Mucosa of stomach (tissue), 1 donor: ENCODE results near the gene SLC4A3.
"Not testable (repeated sequence)": the region's sequence is repeated elsewhere in the genome, so short reads cannot be mapped to it uniquely, and the experiment has no call there.

Source experiments
- H3K27me3 ChIP-seq: one replicate; pipeline ENCODE4 v1.7.0; 2013; ENCODE audit warnings: mild to moderate bottlenecking, low read length; ENCODE audit not compliant: control insufficient read depth, insufficient read depth
- H3K36me3 ChIP-seq: one replicate; pipeline ENCODE4 v1.7.0; 2013; ENCODE audit warnings: low read length; ENCODE audit not compliant: control insufficient read depth, insufficient read depth
- H3K4me1 ChIP-seq: one replicate; pipeline ENCODE4 v1.7.0; 2013; ENCODE audit warnings: mild to moderate bottlenecking, low read length; ENCODE audit not compliant: control insufficient read depth, insufficient read depth
- H3K4me3 ChIP-seq: one replicate; pipeline ENCODE4 v1.7.0; 2013; ENCODE audit warnings: low read length
- H3K9ac ChIP-seq: one replicate; pipeline ENCODE4 v1.7.0; 2013; ENCODE audit warnings: mild to moderate bottlenecking, low read length, moderate library complexity
- H3K9me3 ChIP-seq: one replicate; pipeline ENCODE4 v1.7.0; 2013; ENCODE audit warnings: mild to moderate bottlenecking, low read length, moderate library complexity; ENCODE audit not compliant: control insufficient read depth
- donor health status: Pancreatic carcinoma.

SLC4A3 gene

DNA sequence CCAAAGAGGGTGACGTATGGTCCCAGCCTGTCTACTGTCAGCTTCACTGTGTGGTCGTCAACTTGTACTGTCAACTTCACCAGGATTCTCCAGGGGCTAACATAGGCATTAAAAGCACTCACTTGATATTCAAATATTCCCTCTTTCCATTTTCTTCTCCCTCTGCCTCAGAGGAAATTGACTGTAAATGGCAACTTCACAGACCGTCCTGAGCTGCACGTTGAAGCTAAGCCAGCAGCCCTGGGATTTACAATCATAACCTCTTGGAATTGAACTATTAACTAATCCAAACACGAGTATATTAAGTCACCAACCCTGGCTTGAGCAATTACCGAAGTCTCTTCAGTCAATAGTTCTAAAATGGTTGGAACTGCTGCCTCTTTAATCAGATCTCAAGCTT, 38.5 kb downstream of the SLC4A3 start:
- Histone ChIP-seq H3K27me3 (no peaks in the 10 kb centered on the region), H3K9me3 (no peaks in the 10 kb centered on the region), H3K36me3 (no peaks in the 10 kb centered on the region), H3K9ac (no peak overlapping the region), H3K4me1 (no peaks in the 10 kb centered on the region), H3K4me3 (no peak overlapping the region)

DNA sequence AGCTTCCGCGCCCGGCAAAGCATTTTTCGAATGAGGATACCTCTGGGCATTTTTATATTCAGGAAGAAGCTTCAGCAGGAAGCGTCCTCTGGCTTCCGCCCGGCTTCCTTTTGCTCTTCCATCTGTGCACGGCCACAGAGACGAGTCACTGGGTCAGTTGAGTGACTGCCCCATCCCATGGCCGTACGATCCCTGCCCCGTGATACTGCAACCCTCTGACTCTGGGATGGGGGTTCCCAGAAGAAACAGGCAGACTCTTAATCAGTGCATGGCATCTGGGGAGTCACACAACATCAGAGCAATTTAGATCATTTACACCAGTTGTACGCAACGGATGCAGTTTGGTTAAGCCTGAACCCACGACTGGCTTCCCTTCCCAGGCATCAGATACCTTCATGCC, 40.9 kb downstream of the SLC4A3 start:
- Histone ChIP-seq H3K9ac (no peak overlapping the region), H3K9me3 (no peaks in the 10 kb centered on the region), H3K4me3 (no peak overlapping the region), H3K27me3 (no peaks in the 10 kb centered on the region), H3K36me3 (no peaks in the 10 kb centered on the region), H3K4me1 (no peaks in the 10 kb centered on the region)

DNA sequence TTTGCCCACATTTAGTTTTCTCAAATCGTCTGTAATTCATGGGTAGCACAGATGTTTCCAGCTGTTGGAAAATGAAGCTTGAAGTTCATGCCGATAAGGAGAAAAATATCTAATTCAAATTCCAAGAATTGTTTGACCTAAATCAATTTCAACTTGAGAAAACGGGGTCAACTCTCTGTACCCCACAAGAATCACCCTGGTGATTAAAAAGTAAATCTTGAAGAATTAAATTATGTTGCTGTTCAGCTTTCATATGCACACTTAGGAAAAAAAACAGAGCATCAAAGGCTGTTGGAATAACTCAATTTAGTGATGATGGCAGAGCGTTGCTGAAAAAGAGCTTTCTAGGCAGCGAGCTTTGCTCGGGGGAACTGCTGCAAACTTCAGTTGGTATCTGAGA, 43.0 kb downstream of the SLC4A3 start:
- H3K9ac ChIP-seq, result no peak overlapping the region
- H3K4me3 ChIP-seq, result no peak overlapping the region
- H3K27me3 ChIP-seq, result no peaks in the 10 kb centered on the region
- no peaks in the 10 kb centered on the region for H3K36me3 ChIP-seq
- H3K9me3 ChIP-seq, result no peaks in the 10 kb centered on the region
- no peaks in the 10 kb centered on the region for H3K4me1 ChIP-seq

DNA sequence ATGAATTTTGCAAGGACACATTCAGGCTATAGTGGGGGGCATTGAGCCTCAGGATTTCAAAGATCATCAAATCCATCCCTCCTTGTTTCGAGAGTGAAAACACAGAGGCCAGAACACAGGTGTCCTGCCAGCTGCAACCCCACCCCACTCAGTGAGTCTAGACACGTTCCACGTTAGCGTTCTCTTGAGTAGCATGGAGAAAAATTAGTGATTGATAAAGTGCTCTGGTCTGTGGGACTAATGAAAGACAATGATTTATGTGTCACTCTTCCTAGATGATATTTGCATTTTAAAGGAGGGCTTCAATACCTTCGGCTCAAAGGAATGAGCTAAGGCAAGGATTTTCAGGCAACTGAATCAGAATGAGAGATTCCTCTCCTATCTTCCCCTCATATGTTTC, 43.8 kb downstream of the SLC4A3 start:
- Histone ChIP-seq H3K4me1 (no peaks in the 10 kb centered on the region), H3K36me3 (no peaks in the 10 kb centered on the region), H3K27me3 (no peaks in the 10 kb centered on the region), H3K4me3 (no peak overlapping the region), H3K9ac (no peak overlapping the region), H3K9me3 (no peaks in the 10 kb centered on the region)

DNA sequence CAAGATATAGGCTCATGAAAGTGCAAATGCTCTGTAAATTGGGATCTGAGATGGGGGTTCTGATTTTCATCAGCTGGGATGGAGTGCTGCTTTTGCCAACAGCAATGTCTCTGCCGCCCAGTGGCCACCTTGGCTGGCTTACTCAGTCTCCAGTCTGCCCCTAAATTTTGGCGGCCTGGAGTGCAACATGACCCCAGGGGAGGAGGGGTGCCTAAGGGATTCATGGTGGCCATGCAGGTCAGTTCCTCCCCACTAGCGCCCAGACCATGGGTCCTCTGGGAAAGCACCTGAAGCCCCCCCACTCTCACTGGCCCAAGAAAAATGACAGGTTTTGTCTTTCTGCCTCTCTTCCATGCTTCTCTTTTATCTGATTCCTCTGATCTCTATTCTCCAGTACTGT, 45.0 kb downstream of the SLC4A3 start:
- H3K36me3 ChIP-seq, result no peaks in the 10 kb centered on the region
- H3K9me3 ChIP-seq, result no peaks in the 10 kb centered on the region
- H3K4me3 ChIP-seq, result no peak overlapping the region
- no peak overlapping the region for H3K9ac ChIP-seq
- no peaks in the 10 kb centered on the region for H3K4me1 ChIP-seq
- no peaks in the 10 kb centered on the region for H3K27me3 ChIP-seq

DNA sequence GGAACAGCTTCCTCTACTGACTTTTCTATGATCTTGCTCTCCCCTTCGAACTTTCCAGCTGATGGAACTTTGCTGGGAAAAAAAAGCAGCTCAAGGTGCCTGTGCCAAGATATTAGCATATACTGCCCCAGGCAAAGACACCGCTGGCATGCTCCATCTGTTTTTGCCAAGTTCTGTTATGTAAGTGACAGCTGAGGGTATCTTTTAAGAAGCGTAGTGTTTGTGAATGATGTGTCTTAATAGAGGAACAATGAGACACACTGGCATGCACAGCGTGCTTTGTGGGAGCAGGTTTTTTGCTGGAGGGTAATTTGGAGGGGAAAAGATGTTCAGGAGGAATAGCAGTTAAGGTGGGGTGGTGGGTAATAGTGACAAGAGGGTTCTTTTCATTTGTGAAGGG, 47.8 kb downstream of the SLC4A3 start:
- no peak overlapping the region for H3K4me3 ChIP-seq

DNA sequence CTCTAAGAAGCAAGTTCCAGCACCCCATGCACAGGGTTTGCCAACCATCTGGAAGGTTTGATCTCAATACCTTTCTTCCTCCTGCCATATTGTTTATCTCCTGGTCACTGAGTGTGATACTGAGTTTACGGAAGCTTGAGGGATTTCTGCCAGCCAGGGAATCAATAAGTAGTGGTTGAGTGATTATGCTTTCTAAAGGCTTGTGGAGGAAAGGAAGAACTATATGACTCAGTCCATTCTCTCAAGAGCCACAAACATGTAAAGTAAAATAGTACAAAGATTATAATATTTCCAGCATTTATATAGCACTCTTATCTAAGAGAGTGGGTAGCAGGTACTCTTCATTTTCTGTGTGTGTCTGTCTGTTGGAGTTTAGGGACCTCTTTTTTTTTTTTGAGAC, 49.2 kb downstream of the SLC4A3 start:
- Histone ChIP-seq H3K9me3 (no peaks in the 10 kb centered on the region), H3K4me3 (no peak overlapping the region), H3K9ac (no peak overlapping the region), H3K36me3 (no peaks in the 10 kb centered on the region), H3K4me1 (no peaks in the 10 kb centered on the region), H3K27me3 (peaks cover 5% of the 10 kb centered on the region)

More for the DNA sequence above, 47.8 kb downstream of the SLC4A3 start:
- H3K36me3 ChIP-seq, result no peaks in the 10 kb centered on the region
- peaks cover 5% of the 10 kb centered on the region for H3K27me3 ChIP-seq
- H3K9ac ChIP-seq, result no peak overlapping the region
- H3K4me1 ChIP-seq, result no peaks in the 10 kb centered on the region
- H3K9me3 ChIP-seq, result no peaks in the 10 kb centered on the region

DNA sequence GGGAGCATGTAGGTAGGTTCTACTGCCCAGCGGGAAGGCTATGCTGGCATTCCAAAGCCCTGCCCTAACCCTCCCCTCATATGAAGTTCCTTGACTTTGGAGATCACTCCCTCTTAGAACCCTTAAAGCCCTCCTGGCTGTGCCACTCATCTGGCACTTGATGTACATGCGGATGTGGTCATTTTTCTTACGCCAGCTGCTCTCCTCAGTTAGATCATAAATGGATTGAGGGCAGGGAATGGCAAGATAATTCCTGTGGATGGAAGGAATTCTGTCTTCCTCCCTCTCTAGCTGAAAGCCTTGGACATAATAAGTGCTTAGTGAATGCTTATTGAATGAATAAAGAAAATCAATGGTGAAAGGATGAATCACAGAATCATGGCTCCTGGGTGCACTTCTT, 51.6 kb downstream of the SLC4A3 start:
- Histone ChIP-seq H3K27me3 (peaks cover 10% of the 10 kb centered on the region), H3K36me3 (no peaks in the 10 kb centered on the region), H3K9ac (no peak overlapping the region), H3K4me1 (no peaks in the 10 kb centered on the region), H3K4me3 (no peak overlapping the region), H3K9me3 (no peaks in the 10 kb centered on the region)

DNA sequence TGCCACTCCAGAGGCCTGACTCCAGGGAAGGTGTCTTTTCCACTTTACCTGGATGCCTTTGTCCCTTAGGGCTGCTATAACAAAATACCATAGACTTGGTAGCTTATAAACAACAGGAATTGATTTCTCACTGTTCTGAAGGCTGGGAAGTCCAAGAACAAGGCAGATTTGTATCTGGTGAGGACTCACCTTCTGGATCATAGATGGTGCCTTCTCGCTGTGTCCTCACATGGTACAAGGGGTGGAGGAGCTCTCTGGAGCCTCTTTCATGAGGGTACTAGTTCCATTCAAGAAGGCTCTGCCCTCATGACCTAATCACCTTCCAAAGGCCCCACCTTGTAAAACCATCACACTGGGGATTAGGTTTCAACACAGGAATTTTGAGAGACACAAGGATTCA, 52.1 kb downstream of the SLC4A3 start:
- Histone ChIP-seq H3K4me1 (no peaks in the 10 kb centered on the region), H3K4me3 (no peak overlapping the region), H3K27me3 (peaks cover 10% of the 10 kb centered on the region), H3K9me3 (no peaks in the 10 kb centered on the region), H3K36me3 (no peaks in the 10 kb centered on the region), H3K9ac (no peak overlapping the region)

DNA sequence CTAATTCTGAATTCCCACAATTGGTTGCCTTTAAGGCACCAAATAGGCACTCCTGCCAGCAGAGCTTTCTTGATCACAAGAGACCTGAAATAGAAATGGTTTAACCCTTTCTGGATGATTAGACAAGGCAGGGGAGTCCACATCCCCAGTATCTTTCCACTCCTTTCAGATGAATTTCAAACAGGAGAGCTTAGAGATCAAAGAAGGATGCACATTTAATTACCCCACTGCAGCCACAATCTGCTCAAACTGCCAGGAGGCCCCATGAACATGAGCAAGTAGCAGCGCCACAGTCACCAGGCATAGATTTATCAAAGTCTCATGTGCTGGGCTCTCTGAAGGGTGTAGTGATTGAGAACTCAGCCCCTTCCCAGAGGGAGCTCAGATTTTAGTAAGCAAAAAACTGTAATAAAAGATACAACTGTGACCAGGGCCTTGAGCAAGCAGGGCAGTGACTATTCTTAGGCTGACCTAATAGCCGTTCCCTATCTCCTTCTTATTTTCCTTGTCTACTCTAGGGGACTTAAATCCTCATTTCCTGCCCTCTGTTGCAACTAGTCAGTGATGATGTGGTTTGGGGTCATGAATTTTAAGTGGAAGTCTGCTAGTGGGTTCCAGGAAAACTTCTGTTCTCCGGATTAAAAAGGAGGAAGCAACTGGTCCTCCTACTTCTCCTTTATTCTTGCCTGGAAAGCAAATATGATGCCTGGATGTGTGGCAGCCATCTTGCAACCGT, 53.7 kb downstream of the SLC4A3 start:
- no peaks in the 10 kb centered on the region for H3K9me3 ChIP-seq
- H3K9ac ChIP-seq, result no peak overlapping the region
- H3K27me3 ChIP-seq, result peaks cover 10% of the 10 kb centered on the region
- H3K4me1 ChIP-seq, result no peaks in the 10 kb centered on the region
- no peaks in the 10 kb centered on the region for H3K36me3 ChIP-seq
- H3K4me3 ChIP-seq, result no peak overlapping the region

DNA sequence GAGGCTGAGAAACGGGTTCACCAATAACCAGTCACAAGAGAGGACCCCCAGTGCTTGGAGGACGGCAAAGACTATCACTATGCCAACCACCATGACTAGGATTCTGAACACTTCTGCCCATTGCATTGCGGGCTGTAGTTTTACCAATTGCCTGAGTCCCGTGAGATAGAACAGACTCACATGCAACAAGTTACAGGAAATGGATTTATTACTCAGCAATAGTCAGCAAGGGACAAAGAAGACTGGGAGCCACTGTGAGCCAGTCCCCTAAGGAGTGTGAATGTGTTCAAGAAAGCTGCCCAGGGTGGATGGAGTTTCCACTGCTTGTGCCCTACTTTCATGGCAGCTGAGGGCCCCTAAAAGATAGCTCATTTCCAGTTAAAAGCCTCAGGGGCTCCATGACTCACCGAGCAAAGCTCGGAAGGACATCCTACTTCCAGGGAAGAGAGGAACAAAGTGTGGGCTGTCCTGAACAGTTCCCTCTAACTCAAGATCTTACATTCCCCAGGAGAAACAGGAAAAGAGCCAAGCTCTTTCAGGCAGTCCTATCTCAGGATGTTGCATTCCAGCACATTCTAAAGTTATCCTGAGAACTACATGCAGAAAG, 54.4 kb downstream of the SLC4A3 start:
- Histone ChIP-seq H3K27me3 (peaks cover 10% of the 10 kb centered on the region), H3K36me3 (no peaks in the 10 kb centered on the region), H3K4me3 (no peak overlapping the region), H3K9me3 (no peaks in the 10 kb centered on the region), H3K9ac (no peak overlapping the region), H3K4me1 (no peaks in the 10 kb centered on the region)

DNA sequence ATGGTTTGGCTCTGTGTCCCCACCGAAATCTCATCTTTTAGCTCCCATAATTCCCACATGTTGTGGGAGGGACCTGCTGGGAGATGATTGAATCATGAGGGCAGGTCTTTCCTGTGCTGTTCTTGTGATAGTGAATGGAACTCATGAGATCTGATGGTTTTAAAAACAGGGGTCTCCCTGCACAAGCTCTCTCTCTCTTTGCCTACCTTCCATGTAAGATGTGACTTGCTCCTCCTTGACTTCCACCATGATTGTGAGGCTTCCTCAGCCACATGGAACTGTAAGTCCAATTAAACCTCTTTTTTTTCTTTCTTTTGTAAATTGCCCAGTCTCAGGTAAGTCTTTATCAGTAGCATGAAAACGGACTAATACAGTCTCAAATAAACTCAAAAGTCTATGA, 56.0 kb downstream of the SLC4A3 start:
- H3K9me3 ChIP-seq, H3K9ac ChIP-seq, H3K4me3 ChIP-seq, H3K27me3 ChIP-seq, H3K4me1 ChIP-seq, H3K36me3 ChIP-seq: not testable (repeated sequence)
